Skeletal muscle tissue (tissue), 4 donors: ENCODE measurements around the gene LHFPL6. TPM values are rescaled to one million over a fixed set of nuclear protein-coding genes. Genes with fewer than 3 reads are reported as not detected.

ENCODE experiments used
- H3K27ac ChIP-seq: one replicate; pipeline ENCODE4 v1.7.0; 2013; ENCODE audit warnings: mild to moderate bottlenecking, low read depth, low read length, inconsistent platforms
- H3K27me3 ChIP-seq, 3 donors: one replicate each; pipeline ENCODE4 v1.7.0; 2013; ENCODE audit warnings: low read length in 3 of 3; ENCODE audit not compliant: control insufficient read depth in 3 of 3, insufficient read depth in 3 of 3
- H3K36me3 ChIP-seq, 3 donors: one replicate each; pipeline ENCODE4 v1.7.0; 2013; ENCODE audit warnings: low read length in 3 of 3; ENCODE audit not compliant: control insufficient read depth in 3 of 3, insufficient read depth in 3 of 3
- H3K4me1 ChIP-seq, 3 donors: one replicate each; pipeline ENCODE4 v1.7.0; 2013; ENCODE audit warnings: low read length in 3 of 3, mild to moderate bottlenecking in 3 of 3; ENCODE audit not compliant: control insufficient read depth in 3 of 3, insufficient read depth in 3 of 3
- H3K4me3 ChIP-seq, 3 donors: one replicate each; pipeline ENCODE4 v1.7.0; 2013; ENCODE audit warnings: low read length in 3 of 3
- H3K9ac ChIP-seq, 3 donors: one replicate each; pipeline ENCODE4 v1.7.0; 2013; ENCODE audit warnings: low read length in 3 of 3, mild to moderate bottlenecking in 3 of 3, moderate library complexity in 2 of 3, low read depth in 1 of 3
- H3K9me3 ChIP-seq, 3 donors: one replicate each; pipeline ENCODE4 v1.7.0; 2013; ENCODE audit warnings: low read length in 3 of 3; ENCODE audit not compliant: control insufficient read depth in 3 of 3
- total RNA-seq: library from RNA; depleted of rRNA; stranded (reverse); fragments of >200 nt; gene quantifications from one replicate; pipeline ENCODE4 v1.2.3, GENCODE V29; 2014
- donor health status: Osteomylitis.

LHFPL6 gene
- total RNA-seq, 1 donor from 2014 or later, result 32.4 TPM

GRCh38 chr13:39538816-39539790 is 63.9 kb downstream of the LHFPL6 start:
- Histone ChIP-seq H3K9ac (no peak overlapping the region), H3K36me3 (no peaks in the 10 kb centered on the region), H3K4me1 (peaks cover 0 to 13% (median 5%) of the 10 kb centered on the region in 3 donors), H3K4me3 (no peak overlapping the region), H3K9me3 (no peaks in the 10 kb centered on the region), H3K27me3 (no peaks in the 10 kb centered on the region), H3K27ac (no peak overlapping the region)

DNA sequence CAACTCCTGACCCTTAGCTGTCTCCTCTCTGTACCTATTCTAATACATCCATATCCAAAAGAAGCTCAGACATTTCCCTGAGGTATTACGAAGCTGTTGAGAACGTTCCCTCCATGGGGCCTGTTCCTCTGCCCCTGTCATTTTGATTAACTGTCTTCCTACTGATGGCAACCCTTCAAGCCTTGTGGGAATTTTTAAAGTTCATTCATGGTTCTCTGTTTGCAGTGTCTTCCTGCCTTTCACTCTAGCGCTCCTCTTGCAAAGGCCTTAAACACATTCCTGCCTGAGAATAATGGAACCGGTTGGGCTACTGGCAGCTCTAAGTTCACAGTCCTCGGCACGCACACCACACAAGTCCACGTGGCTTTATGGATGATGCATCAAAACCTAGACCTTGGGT is 66.1 kb downstream of the LHFPL6 start:
- H3K27ac ChIP-seq, result no peak overlapping the region

DNA sequence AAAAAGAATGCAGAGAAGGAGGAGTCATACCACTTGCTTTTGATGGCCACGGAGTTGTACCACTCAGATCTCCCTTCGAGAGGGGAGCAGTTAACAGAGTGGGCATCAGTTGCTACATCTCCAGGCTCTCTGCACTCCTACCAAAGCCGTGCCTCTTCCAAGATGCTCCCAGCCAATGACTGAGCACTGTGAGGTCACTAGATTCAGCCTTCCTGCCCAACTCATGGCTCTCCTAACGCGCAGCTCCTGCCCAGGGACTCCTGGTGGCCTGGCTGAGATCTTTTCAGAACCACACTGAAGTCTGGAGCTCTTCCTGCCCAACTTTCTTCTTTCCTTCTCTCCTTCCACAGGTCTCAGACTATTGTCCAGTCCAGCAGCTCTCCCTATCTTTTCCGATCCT is 66.7 kb downstream of the LHFPL6 start:
- Histone ChIP-seq H3K4me3 (no peak overlapping the region), H3K27ac (no peak overlapping the region), H3K9me3 (no peaks in the 10 kb centered on the region), H3K36me3 (no peaks in the 10 kb centered on the region), H3K27me3 (no peaks in the 10 kb centered on the region), H3K9ac (no peak overlapping the region), H3K4me1 (peaks cover under 1 to 13% (median 10%) of the 10 kb centered on the region in 3 donors)

More for the DNA sequence above, 66.1 kb downstream of the LHFPL6 start:
- Histone ChIP-seq H3K4me3 (no peak overlapping the region), H3K4me1 (peaks cover 0 to 13% (median 7%) of the 10 kb centered on the region in 3 donors), H3K36me3 (no peaks in the 10 kb centered on the region), H3K9ac (no peak overlapping the region), H3K27me3 (no peaks in the 10 kb centered on the region), H3K9me3 (no peaks in the 10 kb centered on the region)

- no peaks in the 10 kb centered on the region for H3K9me3 ChIP-seq
- no peak overlapping the region for H3K27ac ChIP-seq
- H3K36me3 ChIP-seq, result no peaks in the 10 kb centered on the region
- H3K9ac ChIP-seq, result no peak overlapping the region
- H3K4me3 ChIP-seq, result no peak overlapping the region
- no peaks in the 10 kb centered on the region for H3K27me3 ChIP-seq
- H3K4me1 ChIP-seq, result peaks cover 3 to 15% (median 10%) of the 10 kb centered on the region in 3 donors
These were observed 69.3 kb downstream of the LHFPL6 start for GRCh38 chr13:39533651-39534150.

DNA sequence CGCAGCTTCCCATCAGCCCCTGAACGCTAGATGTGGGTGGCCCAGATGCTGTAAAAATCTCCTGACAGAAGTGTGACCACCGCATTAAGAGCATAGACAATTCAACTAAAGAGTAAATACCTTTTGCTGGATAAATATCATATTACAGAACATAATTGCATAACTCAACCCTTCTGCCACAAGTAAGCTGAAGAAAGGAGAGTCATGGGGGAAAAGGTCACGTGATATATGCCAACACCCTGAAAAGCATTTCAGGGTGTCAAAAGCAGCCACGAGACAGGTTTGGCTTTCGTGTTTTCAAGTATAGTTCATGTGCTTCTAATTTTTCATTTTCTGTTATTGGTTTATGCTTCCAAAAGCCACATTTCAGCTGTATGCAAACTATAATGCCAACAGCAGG is 71.3 kb downstream of the LHFPL6 start:
- no peaks in the 10 kb centered on the region for H3K9me3 ChIP-seq
- no peaks in the 10 kb centered on the region for H3K27me3 ChIP-seq
- no peaks in the 10 kb centered on the region for H3K36me3 ChIP-seq
- no peak overlapping the region for H3K4me3 ChIP-seq
- H3K4me1 ChIP-seq, result peaks cover 3 to 16% (median 10%) of the 10 kb centered on the region in 3 donors
- H3K9ac ChIP-seq, result no peak overlapping the region
- H3K27ac ChIP-seq, result no peak overlapping the region

DNA sequence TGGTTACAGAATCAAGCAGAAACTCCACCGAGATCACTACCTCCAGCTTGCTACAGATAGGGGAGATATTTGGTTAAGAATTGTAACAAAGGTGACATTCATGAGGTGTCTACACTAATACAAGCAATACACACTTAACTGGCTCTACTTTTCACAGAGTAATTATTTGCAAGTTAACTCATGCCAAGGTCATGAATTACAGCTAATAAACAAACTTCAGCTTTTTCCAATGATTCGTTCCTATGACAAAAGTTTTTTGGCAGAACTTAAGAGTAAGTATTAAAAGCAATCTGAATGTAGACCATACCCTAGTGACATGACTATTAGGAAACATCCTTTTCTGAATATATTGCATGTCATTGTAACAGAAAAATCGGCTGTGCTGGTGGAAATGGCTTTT is 72.1 kb downstream of the LHFPL6 start:
- H3K4me3 ChIP-seq, result no peak overlapping the region
- H3K27me3 ChIP-seq, result no peaks in the 10 kb centered on the region
- H3K36me3 ChIP-seq, result no peaks in the 10 kb centered on the region
- H3K27ac ChIP-seq, result no peak overlapping the region
- H3K4me1 ChIP-seq, result peaks cover 3 to 11% (median 5%) of the 10 kb centered on the region in 3 donors
- no peak overlapping the region for H3K9ac ChIP-seq
- no peaks in the 10 kb centered on the region for H3K9me3 ChIP-seq

- Histone ChIP-seq H3K9ac (no peak overlapping the region), H3K4me3 (no peak overlapping the region), H3K36me3 (no peaks in the 10 kb centered on the region), H3K9me3 (no peaks in the 10 kb centered on the region), H3K27ac (no peak overlapping the region), H3K4me1 (peaks cover 3 to 6% (median 5%) of the 10 kb centered on the region in 3 donors), H3K27me3 (no peaks in the 10 kb centered on the region)
These were observed 74.4 kb downstream of the LHFPL6 start for GRCh38 chr13:39528661-39528980.

- Histone ChIP-seq H3K4me3 (no peak overlapping the region), H3K36me3 (no peaks in the 10 kb centered on the region), H3K4me1 (peaks cover 3 to 6% (median 5%) of the 10 kb centered on the region in 3 donors), H3K9me3 (no peaks in the 10 kb centered on the region), H3K27ac (no peak overlapping the region), H3K27me3 (no peaks in the 10 kb centered on the region), H3K9ac (no peak overlapping the region)
These were observed 74.9 kb downstream of the LHFPL6 start for GRCh38 chr13:39527961-39528660.

DNA sequence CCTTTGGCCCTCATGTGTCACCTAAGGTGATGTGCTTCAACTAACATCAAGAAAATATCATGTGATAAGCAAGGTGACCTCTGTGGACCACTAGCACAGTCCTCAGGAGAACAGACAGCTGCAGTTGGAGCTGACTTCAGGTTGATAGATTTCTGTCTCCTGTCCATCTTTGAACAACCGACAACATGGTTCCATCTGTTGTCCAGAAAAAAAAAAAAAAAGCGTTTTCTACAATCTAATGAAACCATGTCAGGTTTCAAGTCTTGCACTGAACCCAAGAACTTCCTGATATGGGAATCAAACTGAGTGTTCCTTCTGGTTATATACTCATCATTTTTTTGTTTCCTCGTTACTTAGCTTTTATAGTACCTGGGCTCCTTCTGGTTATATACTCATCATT is 75.7 kb downstream of the LHFPL6 start:
- Histone ChIP-seq H3K4me1 (peaks cover 3 to 6% (median 5%) of the 10 kb centered on the region in 3 donors), H3K9me3 (no peaks in the 10 kb centered on the region), H3K9ac (no peak overlapping the region), H3K4me3 (no peak overlapping the region), H3K27me3 (no peaks in the 10 kb centered on the region), H3K27ac (no peak overlapping the region), H3K36me3 (no peaks in the 10 kb centered on the region)

DNA sequence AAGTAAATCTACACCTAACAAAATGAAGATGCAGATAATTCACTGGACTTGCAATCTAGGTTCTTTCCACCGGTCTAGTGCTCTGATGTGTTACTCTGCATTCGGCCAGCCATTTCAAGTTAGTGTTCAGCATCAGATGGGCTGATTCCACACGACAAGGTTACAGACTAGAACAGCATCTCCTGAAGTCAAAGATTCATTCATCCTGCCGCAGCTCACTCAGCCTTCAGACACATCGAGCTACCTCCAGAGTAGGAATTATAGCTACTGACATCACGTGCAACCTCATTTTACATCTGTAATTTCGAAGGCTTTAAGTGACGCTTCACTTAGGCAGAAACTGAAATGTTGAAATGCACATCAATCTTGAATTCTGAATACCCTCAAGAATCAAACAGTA is 76.5 kb downstream of the LHFPL6 start:
- Histone ChIP-seq H3K4me1 (peaks cover 0 to 8% (median 3%) of the 10 kb centered on the region in 3 donors), H3K27me3 (no peaks in the 10 kb centered on the region), H3K9ac (no peak overlapping the region), H3K4me3 (no peak overlapping the region), H3K27ac (no peak overlapping the region), H3K9me3 (no peaks in the 10 kb centered on the region), H3K36me3 (no peaks in the 10 kb centered on the region)
